ENCODE data around the gene FTL. TPM values are rescaled to one million over a fixed set of nuclear protein-coding genes. Genes with fewer than 3 reads are reported as not detected.

FTL gene
- polyA plus RNA-seq, 2 of the 4 experiments (the other 2 are of a cell fraction): 4,743 to 13,930 TPM

DNA sequence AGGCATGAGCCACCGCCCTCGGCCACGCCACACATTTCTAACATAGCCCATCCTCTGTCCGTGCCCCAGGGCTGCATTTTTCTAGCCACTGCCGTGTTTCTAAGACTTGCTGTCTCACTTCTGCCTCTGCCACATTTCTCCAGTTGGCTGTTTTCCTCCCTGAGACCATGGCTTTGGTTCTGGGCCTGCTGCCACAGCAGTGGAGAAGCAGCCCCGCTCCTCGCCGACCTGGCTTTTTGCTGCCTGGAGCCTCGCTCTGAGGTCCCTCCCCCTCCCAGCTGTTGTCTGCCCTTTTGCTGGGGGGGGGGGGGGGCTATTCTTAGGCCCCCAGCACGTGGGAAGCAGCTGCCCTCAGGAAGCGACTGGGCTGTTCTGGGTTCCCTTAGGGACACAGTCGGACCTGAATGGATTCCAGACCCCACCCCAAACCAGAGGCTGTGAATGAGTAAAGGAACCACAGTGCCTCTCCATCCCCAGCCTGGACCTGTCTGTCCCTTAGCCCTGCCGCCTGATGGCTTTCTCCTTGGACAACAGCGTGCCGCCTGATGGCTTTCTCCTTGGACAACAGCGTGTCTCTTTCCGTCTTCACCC, 24.7 kb downstream of the FTL start:
- TF ChIP-seq, protein P1, sequence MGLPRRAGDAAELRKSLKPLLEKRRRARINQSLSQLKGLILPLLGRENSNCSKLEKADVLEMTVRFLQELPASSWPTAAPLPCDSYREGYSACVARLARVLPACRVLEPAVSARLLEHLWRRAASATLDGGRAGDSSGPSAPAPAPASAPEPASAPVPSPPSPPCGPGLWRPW (IDR thresholded peaks at IDR 0.05): no peak
- TF ChIP-seq CBX2 (IDR thresholded peaks at IDR 0.05; ENCODE audit: borderline replicate concordance, low read depth): no peak
- TF ChIP-seq MAZ (IDR thresholded peaks at IDR 0.05; ENCODE audit: borderline replicate concordance, low read depth, low read length): no peak
- TF ChIP-seq HEYL (CRISPR knock-in tag; IDR thresholded peaks at IDR 0.05): no peak
- TF ChIP-seq HDAC2 (IDR thresholded peaks at IDR 0.05): no peak
- no peak for TF ChIP-seq FOSL2 (IDR thresholded peaks at IDR 0.05)
- TF ChIP-seq FOSL2 (CRISPR knock-in tag; IDR thresholded peaks at IDR 0.05): no peak
- TF ChIP-seq, protein P2, sequence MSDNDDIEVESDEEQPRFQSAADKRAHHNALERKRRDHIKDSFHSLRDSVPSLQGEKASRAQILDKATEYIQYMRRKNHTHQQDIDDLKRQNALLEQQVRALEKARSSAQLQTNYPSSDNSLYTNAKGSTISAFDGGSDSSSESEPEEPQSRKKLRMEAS (IDR thresholded peaks at IDR 0.05): no peak
- no peak for TF ChIP-seq CEBPB (IDR thresholded peaks at IDR 0.05)
- TF ChIP-seq, protein P3, sequence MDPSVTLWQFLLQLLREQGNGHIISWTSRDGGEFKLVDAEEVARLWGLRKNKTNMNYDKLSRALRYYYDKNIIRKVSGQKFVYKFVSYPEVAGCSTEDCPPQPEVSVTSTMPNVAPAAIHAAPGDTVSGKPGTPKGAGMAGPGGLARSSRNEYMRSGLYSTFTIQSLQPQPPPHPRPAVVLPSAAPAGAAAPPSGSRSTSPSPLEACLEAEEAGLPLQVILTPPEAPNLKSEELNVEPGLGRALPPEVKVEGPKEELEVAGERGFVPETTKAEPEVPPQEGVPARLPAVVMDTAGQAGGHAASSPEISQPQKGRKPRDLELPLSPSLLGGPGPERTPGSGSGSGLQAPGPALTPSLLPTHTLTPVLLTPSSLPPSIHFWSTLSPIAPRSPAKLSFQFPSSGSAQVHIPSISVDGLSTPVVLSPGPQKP (IDR thresholded peaks at IDR 0.05; ENCODE audit: low read depth, low read length): no peak
- H3K4me2 ChIP-seq: no peak overlapping the region
- H3K4me1 ChIP-seq: peaks cover 12% of the 10 kb centered on the region
- ChIA-PET POLR2A (no interaction called here), CTCF (interaction anchor here (0.6 to 14.7 kb wide), 7 partner anchors 8 to 292 kb away, joined by 3 to 408 read pairs (median 5); partner anchors contain the start of genes CGB7 and LHB)
- ATAC-seq (no peak), FAIRE-seq (no peak), DNase-seq (ENCODE audit: low read depth in 1 of 2, low spot score in 1 of 2) (no peak)
- 85% methylated on average over 17 of the region's 17 CpGs for WGBS (ENCODE audit: missing lambda C conversion rate)
- H3K27ac ChIP-seq: no peak overlapping the region
- H3K4me3 ChIP-seq: no peak overlapping the region
- H3K9me3 ChIP-seq: no peaks in the 10 kb centered on the region

DNA sequence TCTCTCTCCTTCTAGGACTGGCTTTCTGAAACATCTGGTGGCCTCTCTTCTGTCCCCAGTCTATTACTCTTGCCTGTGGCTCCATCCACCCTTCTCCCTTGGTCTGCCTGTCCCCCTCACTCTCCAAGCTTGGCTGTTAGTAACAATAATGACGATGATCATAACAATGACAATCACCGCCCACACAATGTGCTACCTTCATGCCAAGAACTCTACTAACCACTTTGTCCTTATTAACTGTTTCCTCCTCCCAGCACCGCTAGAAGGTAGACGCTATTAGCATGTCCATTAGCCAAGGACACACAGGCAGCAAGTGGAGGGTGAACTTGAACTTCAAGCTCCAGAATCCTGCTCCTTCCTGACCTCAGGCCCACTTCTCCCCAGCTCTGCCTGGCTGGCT, 25.3 kb downstream of the FTL start:
- DNase-seq (ENCODE audit: low read depth in 1 of 2, low spot score in 1 of 2): no peak
- H3K4me1 ChIP-seq: peaks cover 18% of the 10 kb centered on the region
- CTCF ChIA-PET: interaction anchor here (0.7 to 14.7 kb wide), 7 partner anchors 12 to 212 kb away, joined by 3 to 408 read pairs (median 4); partner anchors contain the start of genes CGB7, HSD17B14 and LHB
- no peak for ATAC-seq
- H3K9me3 ChIP-seq: no peaks in the 10 kb centered on the region
- POLR2A ChIA-PET: no interaction called here
- TF ChIP-seq EP300 (IDR thresholded peaks at IDR 0.05): no peak
- no peak for TF ChIP-seq NR3C1 (IDR thresholded peaks at IDR 0.05)
- TF ChIP-seq POLR2AphosphoS2 (conservative IDR thresholded peaks at IDR 0.05; ENCODE audit: low read length): no peak
- TF ChIP-seq, protein P4, sequence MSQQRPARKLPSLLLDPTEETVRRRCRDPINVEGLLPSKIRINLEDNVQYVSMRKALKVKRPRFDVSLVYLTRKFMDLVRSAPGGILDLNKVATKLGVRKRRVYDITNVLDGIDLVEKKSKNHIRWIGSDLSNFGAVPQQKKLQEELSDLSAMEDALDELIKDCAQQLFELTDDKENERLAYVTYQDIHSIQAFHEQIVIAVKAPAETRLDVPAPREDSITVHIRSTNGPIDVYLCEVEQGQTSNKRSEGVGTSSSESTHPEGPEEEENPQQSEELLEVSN (IDR thresholded peaks at IDR 0.05; ENCODE audit: borderline replicate concordance, low read depth): no peak
- TF ChIP-seq ZC3H11A (IDR thresholded peaks at IDR 0.05): no peak
- TF ChIP-seq MYC (IDR thresholded peaks at IDR 0.05; ENCODE audit: borderline replicate concordance, low read length): no peak
- no peak for TF ChIP-seq EHMT2 (IDR thresholded peaks at IDR 0.05; ENCODE audit: low read depth)
- TF ChIP-seq CBX2 (IDR thresholded peaks at IDR 0.05; ENCODE audit: borderline replicate concordance, low read depth): no peak
- no peak for TF ChIP-seq CBX8 (IDR thresholded peaks at IDR 0.05)
- no peak for TF ChIP-seq HDAC2 (IDR thresholded peaks at IDR 0.05)
- 91% methylated on average over 4 of the region's 4 CpGs for WGBS (ENCODE audit: missing lambda C conversion rate)
- H3K4me3 ChIP-seq: no peak overlapping the region
- no peak overlapping the region for H3K4me2 ChIP-seq
- no peak for FAIRE-seq
- no peak overlapping the region for H3K27ac ChIP-seq

DNA sequence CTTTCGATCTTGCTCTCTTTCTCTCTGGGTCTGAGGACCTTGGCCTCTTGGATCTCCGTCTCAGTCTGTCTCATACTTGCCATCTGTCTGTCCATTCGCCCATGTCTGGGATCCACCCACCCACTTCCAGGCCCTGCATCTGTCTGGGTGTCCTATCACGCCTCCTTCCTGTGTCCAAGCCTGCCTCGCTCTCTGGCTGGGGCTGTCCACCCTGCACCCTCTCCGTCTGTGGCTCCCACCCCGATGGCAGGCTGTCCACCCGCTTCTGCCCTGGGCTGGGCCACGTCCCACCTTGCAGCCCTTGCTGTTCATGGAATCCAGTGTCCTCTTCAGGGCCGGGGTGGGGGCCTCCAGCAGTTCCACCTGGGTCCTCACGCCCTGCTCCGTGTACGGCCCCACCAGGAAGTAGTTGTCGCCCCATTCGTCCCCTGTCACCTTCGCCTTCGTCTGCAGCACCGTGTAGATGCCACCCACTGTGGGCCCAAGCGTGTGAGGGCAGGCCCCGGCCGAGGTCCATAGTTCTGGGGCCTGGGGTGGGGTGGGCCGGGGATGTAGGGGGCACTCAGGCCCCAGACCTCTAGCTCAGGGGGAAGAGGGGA, 26.0 kb downstream of the FTL start:
- TF ChIP-seq BHLHE40 (IDR thresholded peaks at IDR 0.05; ENCODE audit: low read depth, low read length): no peak
- no peak for TF ChIP-seq JUN (IDR thresholded peaks at IDR 0.05)
- TF ChIP-seq HOXA7 (CRISPR knock-in tag; IDR thresholded peaks at IDR 0.05): no peak
- H3K4me1 ChIP-seq: peaks cover 20% of the 10 kb centered on the region
- H3K27ac ChIP-seq: peak overlapping the region in 1 of 2 experiments; percentile 87; a peak in 3 of 6 replicates
- ATAC-seq: no peak
- H3K4me2 ChIP-seq: peak overlapping the region; percentile 93; the same call in 1 of the 3 replicates
- FAIRE-seq: no peak
- WGBS (ENCODE audit: missing lambda C conversion rate): 95% methylated on average over 15 of the region's 22 CpGs
- no peak overlapping the region for H3K4me3 ChIP-seq
- POLR2A ChIA-PET: interaction anchor here (0.6 kb wide), 1 partner anchor 145 kb away, joined by 3 read pairs; no protein-coding TSS in a partner anchor
- CTCF ChIA-PET: interaction anchor here (0.7 to 14.7 kb wide), 12 partner anchors 13 to 211 kb away, joined by 3 to 408 read pairs (median 4); partner anchors contain the start of genes CGB7, HSD17B14 and LHB
- no peak for DNase-seq (ENCODE audit: low read depth in 1 of 2, low spot score in 1 of 2)
- no peaks in the 10 kb centered on the region for H3K9me3 ChIP-seq
